Fibroblast of the aortic adventitia (primary cell): ENCODE results near the gene RASGRP4. TPM values are rescaled to one million over a fixed set of nuclear protein-coding genes. Genes with fewer than 3 reads are reported as not detected.

ENCODE experiments used
- DNase-seq: peaks from one replicate; pipeline ENCODE4 v3.0.0-alpha.2; 2010; ENCODE audit warnings: low read depth
- H3K4me3 ChIP-seq: 2 replicates; pipeline ENCODE4 v1.5.1; 2011; ENCODE audit warnings: low read depth, mild to moderate bottlenecking, control low read depth, low read length, moderate library complexity
- total RNA-seq: library from RNA; depleted of rRNA; stranded (reverse); fragments of >200 nt; gene quantifications from 2 replicates; pipeline ENCODE4 v1.2.3, GENCODE V29; 2012; ENCODE audit warnings: low replicate concordance
- TF ChIP-seq, protein P1 (sequence below): IDR thresholded peaks from 2 replicates; pipeline ENCODE4 v1.5.1; 2011; ENCODE audit warnings: mild to moderate bottlenecking, low read length, control low read depth, inconsistent platforms; ENCODE audit not compliant: insufficient read depth

RASGRP4 gene
- total RNA-seq, 1 donor: not detected

DNA sequence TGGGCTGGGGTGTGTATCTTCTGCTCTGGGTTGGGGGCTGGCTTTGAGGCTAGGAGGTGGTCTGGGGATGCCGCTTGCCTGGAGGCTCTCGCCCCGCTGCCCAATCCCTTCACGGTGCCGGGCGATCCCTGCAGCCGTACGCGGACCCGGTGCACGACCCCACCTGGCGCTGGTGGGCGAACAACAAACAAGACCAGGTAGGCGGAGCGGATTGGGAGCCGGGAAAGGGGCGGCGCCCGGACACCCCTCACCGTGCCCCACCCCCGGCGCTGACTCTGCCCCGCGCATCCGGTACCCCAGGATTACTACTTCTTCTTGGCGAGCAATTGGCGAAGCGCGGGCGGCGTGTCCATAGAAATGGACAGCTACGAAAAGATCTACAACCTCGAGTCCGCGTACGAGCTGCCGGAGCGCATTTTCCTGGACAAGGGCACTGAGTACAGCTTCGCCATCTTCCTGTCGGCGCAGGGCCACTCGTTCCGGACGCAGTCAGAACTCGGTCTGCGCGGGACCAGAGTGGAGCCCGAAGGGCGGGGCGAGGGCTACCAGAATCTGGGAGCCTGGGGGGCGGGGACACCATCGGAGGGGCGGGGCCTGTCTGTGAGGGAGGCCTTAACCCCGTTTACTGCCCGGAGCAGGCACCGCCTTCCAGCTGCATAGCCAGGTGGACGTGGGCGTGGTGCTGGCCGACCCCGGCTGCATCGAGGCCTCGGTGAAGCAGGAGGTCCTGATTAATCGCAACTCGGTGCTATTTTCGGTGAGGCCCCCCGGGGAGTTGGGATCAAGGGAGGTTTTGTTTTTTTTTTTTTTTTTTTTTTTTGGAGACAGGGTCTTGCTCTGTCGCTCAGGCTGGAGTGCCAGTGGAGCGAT lies 63.7 kb downstream of the RASGRP4 start:
- TF ChIP-seq, protein P1, sequence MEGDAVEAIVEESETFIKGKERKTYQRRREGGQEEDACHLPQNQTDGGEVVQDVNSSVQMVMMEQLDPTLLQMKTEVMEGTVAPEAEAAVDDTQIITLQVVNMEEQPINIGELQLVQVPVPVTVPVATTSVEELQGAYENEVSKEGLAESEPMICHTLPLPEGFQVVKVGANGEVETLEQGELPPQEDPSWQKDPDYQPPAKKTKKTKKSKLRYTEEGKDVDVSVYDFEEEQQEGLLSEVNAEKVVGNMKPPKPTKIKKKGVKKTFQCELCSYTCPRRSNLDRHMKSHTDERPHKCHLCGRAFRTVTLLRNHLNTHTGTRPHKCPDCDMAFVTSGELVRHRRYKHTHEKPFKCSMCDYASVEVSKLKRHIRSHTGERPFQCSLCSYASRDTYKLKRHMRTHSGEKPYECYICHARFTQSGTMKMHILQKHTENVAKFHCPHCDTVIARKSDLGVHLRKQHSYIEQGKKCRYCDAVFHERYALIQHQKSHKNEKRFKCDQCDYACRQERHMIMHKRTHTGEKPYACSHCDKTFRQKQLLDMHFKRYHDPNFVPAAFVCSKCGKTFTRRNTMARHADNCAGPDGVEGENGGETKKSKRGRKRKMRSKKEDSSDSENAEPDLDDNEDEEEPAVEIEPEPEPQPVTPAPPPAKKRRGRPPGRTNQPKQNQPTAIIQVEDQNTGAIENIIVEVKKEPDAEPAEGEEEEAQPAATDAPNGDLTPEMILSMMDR: no peak
- peak overlapping the region; percentile 69 for H3K4me3 ChIP-seq
- peak; percentile 36 for DNase-seq

DNA sequence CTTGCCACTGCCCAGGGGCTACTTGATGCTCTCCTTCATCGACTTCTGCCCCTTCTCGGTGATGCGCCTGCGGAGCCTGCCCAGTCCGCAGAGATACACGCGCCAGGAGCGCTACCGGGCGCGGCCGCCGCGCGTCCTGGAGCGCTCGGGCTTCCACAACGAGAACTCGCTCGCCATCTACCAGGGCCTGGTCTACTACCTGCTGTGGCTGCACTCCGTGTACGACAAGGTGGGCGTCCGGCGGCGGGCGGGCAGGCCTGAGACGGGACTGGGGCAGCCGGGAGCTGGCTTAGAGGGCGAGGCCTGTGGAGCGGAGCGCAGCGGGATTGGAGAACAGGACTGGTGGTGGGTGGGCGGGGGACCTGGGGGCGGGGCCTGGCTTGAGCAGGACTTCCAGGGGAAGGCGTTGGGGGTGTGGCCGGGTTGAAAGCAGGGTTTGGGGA lies 64.4 kb downstream of the RASGRP4 start:
- peak overlapping the region; percentile 69 for H3K4me3 ChIP-seq
- TF ChIP-seq, protein P1: peak; percentile 36
- peak; percentile 48 for DNase-seq

DNA sequence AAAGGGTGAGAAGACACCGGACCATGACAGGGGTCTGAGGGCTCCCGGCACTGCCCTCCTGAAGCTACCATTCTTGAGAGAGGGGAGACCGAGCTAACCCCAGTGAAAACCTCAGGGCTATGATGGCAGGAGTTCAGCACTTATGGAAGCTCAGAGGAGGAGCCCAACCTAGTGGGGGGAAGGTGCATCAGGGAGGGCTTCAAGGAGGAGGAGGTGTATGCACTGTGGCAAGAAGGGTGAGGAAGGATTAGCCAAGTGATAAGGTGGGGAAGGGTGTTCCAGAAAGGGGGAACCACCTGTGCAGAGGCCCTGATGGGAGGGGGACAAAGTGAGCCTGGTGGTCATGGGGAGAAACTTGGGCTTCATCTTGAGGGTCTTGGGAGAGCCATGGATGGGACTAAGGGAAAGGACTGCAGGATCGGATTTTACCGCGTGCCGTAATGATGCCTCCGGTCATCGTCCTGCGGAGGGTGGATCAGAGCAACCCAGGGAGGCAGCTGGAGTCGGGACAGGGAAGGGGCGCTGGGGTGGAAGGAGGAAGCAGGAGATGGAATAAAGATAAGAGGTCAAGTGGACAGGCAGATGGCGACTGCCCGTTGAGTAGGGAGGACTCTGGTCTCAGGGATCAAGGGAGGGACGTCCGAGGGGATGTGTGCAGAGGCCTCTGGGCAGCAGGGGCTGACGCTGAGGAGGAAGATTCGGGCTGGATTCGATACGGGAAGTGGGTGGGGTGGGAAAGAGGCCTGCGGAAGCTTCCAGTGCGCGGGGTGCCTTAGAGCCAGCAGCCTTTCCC lies 65.0 kb downstream of the RASGRP4 start:
- TF ChIP-seq, protein P1: no peak
- peak overlapping the region; percentile 69 for H3K4me3 ChIP-seq
- DNase-seq: no peak

DNA sequence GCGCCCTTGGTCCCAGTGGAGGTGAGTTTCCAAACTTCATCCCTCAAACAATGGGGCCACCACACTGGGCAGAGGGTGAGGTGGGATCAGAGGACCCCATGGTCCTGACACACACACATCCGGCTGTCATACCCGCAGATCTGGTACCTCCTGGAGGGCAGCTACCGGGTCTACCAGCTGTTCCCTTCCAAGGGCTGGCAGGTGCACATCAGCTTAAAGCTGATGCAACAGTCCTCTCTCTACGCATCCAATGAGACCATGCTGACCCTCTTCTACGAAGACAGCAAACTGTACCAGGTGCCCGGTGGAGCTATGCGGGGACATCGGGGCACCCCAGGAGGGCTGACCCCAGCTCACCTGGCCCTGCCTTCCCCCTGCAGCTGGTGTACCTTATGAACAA lies 65.7 kb downstream of the RASGRP4 start:
- TF ChIP-seq, protein P1: no peak
- no peak for DNase-seq
- H3K4me3 ChIP-seq: no peak overlapping the region

DNA sequence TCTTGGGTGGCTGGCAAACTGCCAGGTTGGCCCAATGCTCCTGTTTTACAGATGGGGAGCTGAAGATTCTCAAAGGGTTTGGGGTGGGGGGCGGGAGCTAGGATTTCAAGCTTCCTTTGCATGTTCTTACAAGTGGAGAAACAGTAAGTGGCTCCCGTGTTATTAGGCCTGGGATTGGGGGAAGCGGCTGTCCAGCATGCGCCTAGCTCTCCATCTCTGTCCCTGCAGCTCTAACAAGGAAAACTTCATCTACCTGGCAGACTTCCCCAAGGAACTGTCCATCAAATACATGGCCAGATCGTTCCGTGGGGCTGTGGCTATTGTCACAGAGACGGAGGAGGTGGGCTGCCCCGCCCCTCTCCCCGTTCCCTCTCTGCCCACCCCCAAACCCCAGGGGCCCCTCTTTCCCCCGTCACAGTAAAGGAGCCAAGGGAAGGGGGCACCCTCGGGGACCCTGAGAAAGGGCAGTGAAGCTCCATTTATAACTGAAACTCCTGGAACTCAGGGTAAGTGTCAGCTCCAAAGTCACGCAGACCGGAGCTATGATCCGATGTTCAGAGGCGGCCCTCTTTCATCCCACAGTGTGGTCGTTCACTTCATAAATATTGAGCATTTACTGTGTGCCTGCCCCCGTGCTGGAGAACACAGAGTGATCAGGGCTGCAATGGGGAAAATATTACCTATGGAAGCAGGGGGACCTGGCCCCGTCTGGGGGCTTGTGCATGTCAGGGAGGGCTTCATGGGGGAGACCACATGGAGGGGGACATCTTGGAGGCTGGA lies 66.6 kb downstream of the RASGRP4 start:
- TF ChIP-seq, protein P1: no peak
- no peak overlapping the region for H3K4me3 ChIP-seq
- DNase-seq: no peak

Other genes with a start within 250 kb of the RASGRP4 start
- 2.7 and 3.3 TPM in 2 replicates for gene DPF1, start 202.0 kb downstream of the RASGRP4 start, total RNA-seq
- 1.3 TPM in 1 of 2 replicates, not detected in the other for gene PPP1R14A, start 169.8 kb downstream of the RASGRP4 start, total RNA-seq
- 1.3 and 13.5 TPM in 2 replicates for gene SPINT2, start 161.6 kb downstream of the RASGRP4 start, total RNA-seq
- 0.45 and 1.7 TPM in 2 replicates for gene C19orf33, start 122.0 kb downstream of the RASGRP4 start, total RNA-seq
- gene YIF1B, start 110.3 kb downstream of the RASGRP4 start, total RNA-seq: 13.1 and 59.8 TPM in 2 replicates
- 3.6 and 3.7 TPM in 2 replicates for gene KCNK6, start 106.4 kb downstream of the RASGRP4 start, total RNA-seq
- 0.98 and 1.4 TPM in 2 replicates for gene CATSPERG, start 90.4 kb downstream of the RASGRP4 start, total RNA-seq
- gene PSMD8, start 51.6 kb downstream of the RASGRP4 start, total RNA-seq: 55.4 and 223 TPM in 2 replicates
- gene GGN, start 38.2 kb downstream of the RASGRP4 start, total RNA-seq: 1.3 TPM in 1 of 2 replicates, not detected in the other
- 0.41 and 9.7 TPM in 2 replicates for gene SPRED3, start 37.5 kb downstream of the RASGRP4 start, total RNA-seq
- 11.9 and 46.0 TPM in 2 replicates for gene FAM98C, start 23.1 kb downstream of the RASGRP4 start, total RNA-seq
- under 0.01 TPM in 1 of 2 replicates, not detected in the other for gene RYR1, start 7.5 kb upstream of the RASGRP4 start, total RNA-seq
- 0.57 TPM in 1 of 2 replicates, not detected in the other for gene MAP4K1, start 191.7 kb upstream of the RASGRP4 start, total RNA-seq
- gene EIF3K, start 193.0 kb upstream of the RASGRP4 start, total RNA-seq: 268 and 491 TPM in 2 replicates
- gene ACTN4, start 221.4 kb upstream of the RASGRP4 start, total RNA-seq: 20.1 and 280 TPM in 2 replicates